ENCODE measurements around the gene PAPPA2.
A peak's percentile ranks its signal among the peaks of the same experiment; 100 is the strongest.

PAPPA2 gene

DNA sequence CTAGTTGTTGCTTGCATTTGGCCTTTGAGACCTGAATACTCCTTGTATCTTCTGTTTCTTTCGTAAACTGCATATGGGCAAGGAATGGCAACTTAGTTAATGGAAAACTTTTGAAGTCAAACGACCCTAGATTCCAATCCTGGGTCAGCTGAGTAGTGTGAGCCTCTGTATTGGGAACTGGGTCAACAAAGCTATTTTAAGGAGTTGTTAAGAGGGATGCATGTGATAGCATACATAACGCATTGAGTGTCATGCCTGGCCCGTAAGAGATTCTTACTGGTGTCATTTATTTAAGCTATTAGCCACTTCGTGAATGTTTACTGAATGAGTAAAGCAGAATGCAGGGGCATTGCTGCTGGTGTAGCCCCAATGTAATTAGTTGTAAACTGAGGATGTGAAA lies 340.1 kb downstream of the PAPPA2 start:
- DNase-seq (ENCODE audit: low spot score) = no peak

DNA sequence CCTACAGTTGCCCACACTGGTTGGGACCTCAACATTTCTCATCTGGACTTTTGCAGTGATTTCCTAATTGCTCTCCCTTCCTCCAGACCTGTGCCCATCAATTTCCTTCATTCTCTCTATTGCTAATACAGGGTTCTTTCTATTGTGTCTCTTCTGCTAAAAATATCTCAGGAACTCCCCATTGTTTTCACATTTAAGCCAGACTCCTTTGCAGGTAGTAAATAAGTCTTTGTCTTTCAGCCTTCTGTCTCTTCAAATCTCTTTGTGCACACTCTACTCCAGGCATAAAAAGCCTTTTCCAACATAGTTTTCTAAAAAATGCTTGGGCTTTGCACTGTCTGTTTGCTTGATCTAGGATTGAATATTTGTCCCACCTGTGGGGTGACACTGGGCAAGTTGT lies 340.6 kb downstream of the PAPPA2 start:
- no peak for DNase-seq (ENCODE audit: low spot score)

GRCh38 chr1:176809292-176809691 lies 346.3 kb downstream of the PAPPA2 start:
- DNase-seq (ENCODE audit: low spot score) = no peak

- DNase-seq (ENCODE audit: low spot score) = no peak
Measured at GRCh38 chr1:176811511-176812288, 348.7 kb downstream of the PAPPA2 start.

GRCh38 chr1:176815621-176816020 lies 352.6 kb downstream of the PAPPA2 start:
- no peak for DNase-seq (ENCODE audit: low spot score)

DNA sequence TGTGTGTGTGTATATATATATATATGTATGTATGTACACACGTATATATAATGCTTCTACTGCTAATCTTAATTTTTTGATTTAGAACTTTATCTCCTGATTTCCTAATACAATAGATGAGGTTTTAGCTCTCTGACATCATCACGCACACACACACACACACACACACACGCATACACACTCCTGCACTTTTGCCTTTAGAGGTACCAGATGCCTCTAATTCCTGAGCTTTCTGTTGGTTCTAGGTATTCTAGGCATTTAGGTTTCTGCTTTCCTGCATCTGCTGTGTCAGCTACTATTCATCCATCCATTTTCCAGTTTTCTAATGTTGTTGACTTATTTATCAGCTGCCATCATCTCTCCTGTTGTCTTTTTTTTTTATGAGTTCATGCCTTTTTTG lies 353.3 kb downstream of the PAPPA2 start:
- DNase-seq (ENCODE audit: low spot score) = no peak

DNA sequence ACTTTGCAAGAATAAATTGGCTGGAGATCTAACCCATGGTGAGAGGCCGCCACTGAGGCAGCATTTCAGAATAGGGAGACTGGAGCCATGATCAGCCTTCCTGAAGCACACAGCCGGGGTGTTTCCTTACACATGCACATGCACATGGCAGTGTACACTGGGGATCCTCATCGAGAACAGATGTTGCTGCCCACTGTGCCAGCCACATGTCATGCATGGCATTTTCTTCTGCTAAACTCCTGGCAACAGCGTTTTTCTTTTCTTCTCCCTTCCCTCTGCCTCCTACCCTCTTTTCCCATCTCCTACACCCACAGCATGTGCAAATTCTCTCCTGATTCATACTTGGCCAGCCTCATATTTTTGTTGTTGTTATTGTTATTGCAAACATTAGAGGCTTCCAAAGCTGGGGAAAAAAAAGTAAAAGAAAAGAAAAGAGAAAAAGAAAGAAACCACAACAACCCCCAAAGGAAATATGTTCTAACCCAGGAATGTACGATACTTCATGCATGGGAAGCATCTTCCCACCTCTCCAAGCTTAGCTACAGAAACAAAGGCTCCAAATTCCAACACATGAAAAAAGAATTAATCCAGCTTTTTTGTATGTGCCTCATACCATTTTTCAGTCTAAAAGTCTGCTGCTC lies 357.5 kb downstream of the PAPPA2 start:
- DNase-seq (ENCODE audit: low spot score) = no peak

DNA sequence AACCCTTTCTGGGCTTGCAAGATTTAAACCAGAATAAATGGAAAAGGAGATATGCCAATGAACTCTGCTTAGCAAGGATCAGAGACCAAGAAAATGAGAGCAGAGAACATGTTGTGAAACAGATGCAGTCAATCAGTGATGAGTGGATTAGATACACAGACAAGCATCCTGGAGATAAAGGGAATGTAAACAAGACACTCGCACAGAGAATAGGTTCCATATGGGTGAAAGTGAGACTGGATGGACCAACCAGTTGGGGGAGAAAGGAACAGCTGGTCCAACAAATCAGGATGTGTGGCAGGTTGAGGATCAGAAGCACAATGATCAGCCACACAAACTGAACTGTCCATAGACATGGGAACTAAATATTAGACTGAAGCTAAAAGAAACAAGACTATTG lies 363.3 kb downstream of the PAPPA2 start:
- no peak for DNase-seq (ENCODE audit: low spot score)

DNA sequence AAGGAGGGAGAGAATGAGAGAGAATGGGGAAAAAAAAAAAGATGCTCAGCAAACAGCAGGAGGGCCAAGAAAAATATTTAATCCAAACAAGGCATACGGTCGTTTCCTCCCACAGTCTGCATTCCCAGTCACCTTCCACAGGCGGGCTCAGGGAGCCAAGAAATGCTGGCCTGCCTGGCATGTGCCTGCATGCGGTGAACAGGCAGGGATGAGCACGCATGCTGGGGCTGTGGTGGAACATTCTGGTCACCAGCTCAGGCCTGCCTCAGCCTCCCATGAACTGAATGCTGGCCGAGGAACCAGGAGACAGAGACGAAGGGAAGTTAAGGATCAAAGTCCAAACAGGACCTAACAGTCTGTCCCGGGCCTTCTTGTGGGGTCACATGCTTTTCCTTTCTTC lies 366.3 kb downstream of the PAPPA2 start:
- no peak for DNase-seq (ENCODE audit: low spot score)

GRCh38 chr1:176831150-176831549 lies 368.2 kb downstream of the PAPPA2 start:
- no peak for DNase-seq (ENCODE audit: low spot score)

GRCh38 chr1:176837708-176838107 lies 374.7 kb downstream of the PAPPA2 start:
- no peak for DNase-seq (ENCODE audit: low spot score)

- no peak for DNase-seq (ENCODE audit: low spot score)
Measured at GRCh38 chr1:176838276-176838995, 375.5 kb downstream of the PAPPA2 start.

- DNase-seq (ENCODE audit: low spot score) = no peak
Measured at GRCh38 chr1:176839216-176839615, 376.2 kb downstream of the PAPPA2 start.

GRCh38 chr1:176841238-176841637 lies 378.3 kb downstream of the PAPPA2 start:
- no peak for DNase-seq (ENCODE audit: low spot score)

DNA sequence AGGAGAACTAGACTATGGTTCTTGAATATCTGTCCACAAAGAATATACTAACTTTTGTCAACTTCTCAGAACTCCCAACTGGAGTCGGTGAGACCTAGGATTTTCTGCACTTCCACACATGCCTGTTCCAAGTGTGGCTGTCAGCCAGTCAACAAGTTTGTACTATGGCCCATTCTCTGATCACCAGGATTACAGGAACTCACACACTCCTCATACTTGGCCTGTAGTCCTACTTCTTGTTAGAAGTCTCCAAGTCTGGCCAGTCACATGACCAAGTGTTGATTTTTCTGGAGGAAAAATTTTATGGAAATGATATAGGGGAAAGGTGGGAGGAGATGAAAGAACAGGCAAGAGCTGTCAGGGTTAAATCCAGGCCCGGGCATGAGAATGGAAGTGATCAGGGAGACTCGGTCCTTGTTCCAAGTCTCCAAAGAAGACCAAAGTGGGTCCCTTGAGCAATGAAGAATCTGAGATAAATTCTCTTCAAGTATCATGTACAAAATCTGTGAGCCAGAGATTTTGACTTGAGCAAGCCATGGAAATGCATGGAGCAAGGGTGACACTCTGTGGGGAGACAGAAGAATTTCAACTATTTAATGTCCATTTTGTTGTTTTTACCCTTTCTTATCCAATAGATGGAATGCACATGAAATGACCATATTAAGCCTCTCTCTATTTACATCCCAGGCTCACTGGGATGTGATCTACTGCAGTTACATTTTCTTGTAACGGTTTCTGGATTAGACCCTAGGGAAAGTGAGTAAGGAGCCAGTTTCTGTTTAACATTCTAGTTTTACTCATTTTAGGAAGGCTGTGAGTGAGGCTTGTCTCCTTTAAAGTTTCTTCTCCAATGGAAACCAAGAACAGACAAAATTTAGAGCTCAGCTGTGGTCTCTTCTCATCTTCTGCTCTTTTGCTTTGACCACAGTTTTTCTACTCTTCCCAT lies 380.6 kb downstream of the PAPPA2 start:
- peak; percentile 40 for DNase-seq (ENCODE audit: low spot score)

DNA sequence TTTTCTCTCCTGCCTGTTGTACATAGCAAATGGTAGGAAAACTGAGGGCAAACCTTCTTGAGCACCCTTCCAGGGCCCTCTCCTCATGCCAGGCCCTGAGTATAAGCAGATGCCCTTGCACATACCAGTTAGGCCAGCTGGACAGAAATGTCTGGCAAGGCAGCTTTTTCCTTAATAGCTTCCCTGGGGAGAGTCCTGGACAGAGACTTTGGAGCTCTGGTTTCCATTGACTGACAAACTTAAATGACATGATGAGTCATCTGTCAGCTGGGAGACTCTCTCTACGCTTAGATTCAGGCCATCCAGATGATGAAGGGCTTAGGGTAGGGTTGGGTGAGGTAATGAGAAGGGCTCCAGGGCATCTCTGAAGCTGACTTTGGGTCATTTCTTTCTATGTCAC lies 384.1 kb downstream of the PAPPA2 start:
- no peak for DNase-seq (ENCODE audit: low spot score)

- DNase-seq (ENCODE audit: low spot score) = no peak
Measured at GRCh38 chr1:176849281-176849680, 386.3 kb downstream of the PAPPA2 start.

GRCh38 chr1:176850871-176851270 lies 387.9 kb downstream of the PAPPA2 start:
- DNase-seq (ENCODE audit: low spot score) = no peak

- DNase-seq (ENCODE audit: low spot score) = no peak
Measured at GRCh38 chr1:176852124-176852523, 389.1 kb downstream of the PAPPA2 start.

DNA sequence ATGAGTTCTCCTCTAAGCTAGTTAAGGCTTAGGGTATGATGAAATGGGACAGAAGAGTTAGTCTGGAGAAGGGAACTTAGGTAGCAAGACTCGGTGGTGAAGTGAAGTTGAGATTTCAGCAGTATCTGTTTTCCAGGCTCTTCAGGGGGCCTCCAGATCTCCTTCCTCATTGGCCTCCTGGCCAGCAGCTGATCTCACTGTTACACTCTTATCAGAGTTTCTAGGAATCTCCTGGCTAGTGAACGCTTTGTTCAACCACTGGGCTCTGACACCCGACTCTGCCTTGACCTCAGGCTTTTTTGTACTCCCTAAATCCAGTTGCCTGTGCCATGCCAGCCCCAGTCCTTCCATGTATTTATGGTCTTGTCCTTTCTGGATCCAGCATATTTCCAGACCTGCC lies 390.5 kb downstream of the PAPPA2 start:
- DNase-seq (ENCODE audit: low spot score) = no peak

- no peak for DNase-seq (ENCODE audit: low spot score)
Measured at GRCh38 chr1:176854121-176854520, 391.1 kb downstream of the PAPPA2 start.
